Measurements from ENCODE around the gene IGF2BP1.
"Not testable (repeated sequence)": the region's sequence is repeated elsewhere in the genome, so short reads cannot be mapped to it uniquely, and the experiment has no call there.

The IGF2BP1 gene

GRCh38 chr17:49093131-49093530, 95.9 kb downstream of the IGF2BP1 start:
- Histone ChIP-seq H3K4me3 (ENCODE audit: low read depth in 1 of 2, low read length in 2 of 2) (no peak overlapping the region), H3K9ac (ENCODE audit: low read depth, low read length) (no peak overlapping the region), H3K27me3 (ENCODE audit: insufficient read depth, low read length, poor library complexity) (peaks cover 3% of the 10 kb centered on the region), H3K4me2 (ENCODE audit: insufficient read depth, low read length) (no peak overlapping the region), H2AFZ (ENCODE audit: low read depth, low read length) (no peak overlapping the region), H3K9me3 (ENCODE audit: insufficient read depth, low read length, severe bottlenecking) (no peaks in the 10 kb centered on the region), H3K36me3 (ENCODE audit: insufficient read depth, low read length) (no peaks in the 10 kb centered on the region), H4K20me1 (ENCODE audit: insufficient read depth, low read length) (no peaks in the 10 kb centered on the region), H3K27ac (ENCODE audit: low read length) (no peak overlapping the region), H3K4me1 (ENCODE audit: insufficient read depth, low read length) (no peaks in the 10 kb centered on the region), H3K79me2 (ENCODE audit: insufficient read depth, low read length) (no peaks in the 10 kb centered on the region)
- no peak for DNase-seq
- ATAC-seq (ENCODE audit: insufficient read depth, low read depth) = no peak
- TF ChIP-seq EZH2 (IDR thresholded peaks at IDR 0.05; ENCODE audit: borderline replicate concordance, low read depth, low read length, severe bottlenecking) (no peak), CTCF (IDR thresholded peaks at IDR 0.05; ENCODE audit: borderline replicate concordance, extremely low read depth, low read length, poor library complexity, severe bottlenecking) (no peak)

GRCh38 chr17:49100601-49101000, 103.4 kb downstream of the IGF2BP1 start:
- Histone ChIP-seq H3K27me3 (ENCODE audit: insufficient read depth, low read length, poor library complexity) (no peaks in the 10 kb centered on the region), H3K4me2 (ENCODE audit: insufficient read depth, low read length) (no peak overlapping the region), H3K9ac (ENCODE audit: low read depth, low read length) (no peak overlapping the region), H3K4me3 (ENCODE audit: low read depth in 1 of 2, low read length in 2 of 2) (no peak overlapping the region), H3K4me1 (ENCODE audit: insufficient read depth, low read length) (no peaks in the 10 kb centered on the region), H3K9me3 (ENCODE audit: insufficient read depth, low read length, severe bottlenecking) (no peaks in the 10 kb centered on the region), H3K36me3 (ENCODE audit: insufficient read depth, low read length) (no peaks in the 10 kb centered on the region), H3K79me2 (ENCODE audit: insufficient read depth, low read length) (no peaks in the 10 kb centered on the region), H4K20me1 (ENCODE audit: insufficient read depth, low read length) (no peaks in the 10 kb centered on the region), H3K27ac (ENCODE audit: low read length) (no peak overlapping the region), H2AFZ (ENCODE audit: low read depth, low read length) (no peak overlapping the region)
- TF ChIP-seq EZH2 (IDR thresholded peaks at IDR 0.05; ENCODE audit: borderline replicate concordance, low read depth, low read length, severe bottlenecking) = no peak
- TF ChIP-seq CTCF (IDR thresholded peaks at IDR 0.05; ENCODE audit: borderline replicate concordance, extremely low read depth, low read length, poor library complexity, severe bottlenecking) = no peak
- ATAC-seq (ENCODE audit: insufficient read depth, low read depth) (no peak), DNase-seq (no peak)

DNA sequence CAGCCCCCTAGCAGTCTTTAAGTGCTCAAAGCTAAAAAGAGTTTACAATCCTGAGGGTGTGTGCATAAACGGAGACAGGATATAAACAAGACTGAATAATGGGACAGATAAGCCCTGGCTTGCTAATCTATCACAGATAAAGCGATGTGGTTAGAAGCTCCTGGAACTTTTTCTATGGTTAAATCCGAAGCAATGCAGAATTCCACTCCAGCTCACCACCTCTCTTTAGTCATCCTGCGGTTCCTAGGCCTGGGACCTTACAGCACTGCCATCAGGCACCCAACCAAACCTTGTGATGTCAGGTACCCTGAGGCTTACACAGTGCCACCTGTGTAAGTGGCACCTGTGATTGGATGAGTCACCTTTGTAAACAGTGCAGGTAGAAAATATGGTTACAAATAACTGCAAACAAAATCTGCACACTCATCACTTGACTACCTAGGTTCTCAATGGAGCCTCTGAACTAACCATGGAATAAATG, 103.9 kb downstream of the IGF2BP1 start:
- Histone ChIP-seq H3K4me3 (ENCODE audit: low read depth in 1 of 2, low read length in 2 of 2) (no peak overlapping the region), H3K36me3 (ENCODE audit: insufficient read depth, low read length) (no peaks in the 10 kb centered on the region), H2AFZ (ENCODE audit: low read depth, low read length) (no peak overlapping the region), H3K79me2 (ENCODE audit: insufficient read depth, low read length) (no peaks in the 10 kb centered on the region), H3K27ac (ENCODE audit: low read length) (no peak overlapping the region), H4K20me1 (ENCODE audit: insufficient read depth, low read length) (no peaks in the 10 kb centered on the region), H3K9ac (ENCODE audit: low read depth, low read length) (no peak overlapping the region), H3K4me1 (ENCODE audit: insufficient read depth, low read length) (no peaks in the 10 kb centered on the region), H3K4me2 (ENCODE audit: insufficient read depth, low read length) (no peak overlapping the region), H3K27me3 (ENCODE audit: insufficient read depth, low read length, poor library complexity) (no peaks in the 10 kb centered on the region), H3K9me3 (ENCODE audit: insufficient read depth, low read length, severe bottlenecking) (no peaks in the 10 kb centered on the region)
- no peak for DNase-seq
- no peak for ATAC-seq (ENCODE audit: insufficient read depth, low read depth)
- TF ChIP-seq EZH2 (IDR thresholded peaks at IDR 0.05; ENCODE audit: borderline replicate concordance, low read depth, low read length, severe bottlenecking) (no peak), CTCF (IDR thresholded peaks at IDR 0.05; ENCODE audit: borderline replicate concordance, extremely low read depth, low read length, poor library complexity, severe bottlenecking) (no peak)

DNA sequence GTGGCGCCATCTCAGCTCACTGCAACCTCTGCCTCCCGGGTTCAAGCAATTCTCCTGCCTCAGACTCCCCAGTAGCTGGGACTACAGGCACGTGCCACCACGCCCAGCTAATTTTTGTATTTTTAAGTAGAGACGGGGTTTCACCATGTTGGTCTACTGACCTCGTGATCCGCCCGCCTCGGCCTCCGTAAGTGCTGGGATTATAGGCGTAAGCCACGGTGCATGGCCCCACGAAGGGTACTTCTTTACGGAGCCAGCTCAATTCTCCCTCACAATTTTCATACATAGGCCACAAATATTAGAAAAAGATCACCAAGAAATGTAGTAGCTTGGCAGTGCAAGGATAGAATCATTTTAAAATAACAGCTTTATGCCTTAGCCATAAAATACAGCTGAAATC, 106.2 kb downstream of the IGF2BP1 start:
- not testable (repeated sequence) for H3K36me3 ChIP-seq (ENCODE audit: insufficient read depth, low read length); H3K27me3 ChIP-seq (ENCODE audit: insufficient read depth, low read length, poor library complexity); H3K4me3 ChIP-seq (ENCODE audit: low read depth in 1 of 2, low read length in 2 of 2); DNase-seq; H3K4me1 ChIP-seq (ENCODE audit: insufficient read depth, low read length); H3K27ac ChIP-seq (ENCODE audit: low read length); H3K79me2 ChIP-seq (ENCODE audit: insufficient read depth, low read length); H2AFZ ChIP-seq (ENCODE audit: low read depth, low read length); H3K9me3 ChIP-seq (ENCODE audit: insufficient read depth, low read length, severe bottlenecking); H4K20me1 ChIP-seq (ENCODE audit: insufficient read depth, low read length); ATAC-seq (ENCODE audit: insufficient read depth, low read depth); H3K4me2 ChIP-seq (ENCODE audit: insufficient read depth, low read length); H3K9ac ChIP-seq (ENCODE audit: low read depth, low read length)
